Urothelium cell line (cell line): ENCODE data around the gene RHOH.
"Not testable (repeated sequence)": the region's sequence is repeated elsewhere in the genome, so short reads cannot be mapped to it uniquely, and the experiment has no call there.

ENCODE experiments used
- DNase-seq: peaks from one replicate; pipeline ENCODE4 v3.0.0; 2011; ENCODE audit warnings: low spot score, mixed read lengths
- FAIRE-seq: peaks from 2 replicates; lab custom pipeline; 2011; peaks lifted over from hg19 to GRCh38; lab: Jason Lieb, UNC

Gene RHOH, protein sequence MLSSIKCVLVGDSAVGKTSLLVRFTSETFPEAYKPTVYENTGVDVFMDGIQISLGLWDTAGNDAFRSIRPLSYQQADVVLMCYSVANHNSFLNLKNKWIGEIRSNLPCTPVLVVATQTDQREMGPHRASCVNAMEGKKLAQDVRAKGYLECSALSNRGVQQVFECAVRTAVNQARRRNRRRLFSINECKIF

DNA sequence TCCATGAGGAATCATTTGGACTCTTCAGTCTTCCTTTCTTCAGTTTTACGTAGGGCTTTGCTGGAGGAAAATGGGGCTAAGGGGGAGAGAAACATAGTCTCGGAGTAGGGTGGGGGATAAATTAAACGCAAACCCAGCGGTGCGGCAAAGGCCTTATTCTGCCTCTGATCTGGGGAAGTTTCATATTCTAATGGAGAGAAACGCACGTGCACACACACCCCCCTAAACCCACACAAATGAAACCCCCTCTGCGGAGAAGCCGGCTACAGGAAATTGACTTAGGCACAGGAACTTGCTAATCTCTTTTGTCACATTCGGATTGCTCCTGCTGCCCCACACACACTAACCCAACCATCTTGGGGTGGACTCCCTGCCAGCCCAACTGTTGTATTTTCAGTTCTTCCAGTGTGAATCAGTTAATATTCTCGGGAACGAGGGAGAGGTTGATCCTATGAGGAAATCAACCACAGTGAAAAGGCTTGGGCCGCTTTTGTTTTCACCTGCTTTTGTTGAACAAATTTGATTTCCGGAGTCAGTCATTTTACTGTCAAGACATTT, at the start of gene RHOH:
RHOH (plus strand) TSS at position 308 of the 558 bp plus-strand sequence. CDS start 46,356 bp downstream, outside the sequence.
- no peak for DNase-seq
- no peak for FAIRE-seq

DNA sequence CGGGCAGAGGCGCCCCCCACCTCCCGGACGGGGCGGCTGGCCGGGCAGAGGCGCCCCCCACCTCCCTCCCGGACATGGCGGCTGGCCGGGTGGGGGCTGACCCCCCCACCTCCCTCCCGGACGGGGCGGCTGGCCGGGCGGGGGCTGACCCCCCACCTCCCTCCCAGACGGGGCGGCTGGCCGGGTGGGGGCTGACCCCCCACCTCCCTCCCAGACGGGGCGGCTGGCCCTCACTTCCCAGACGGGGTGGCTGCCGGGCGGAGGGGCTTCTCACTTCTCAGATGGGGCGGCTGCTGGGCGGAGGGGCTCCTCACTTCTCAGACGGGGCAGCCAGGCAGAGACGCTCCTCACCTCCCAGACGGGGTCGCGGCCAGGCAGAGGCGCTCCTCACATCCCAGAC, 49.3 kb upstream of the RHOH start:
- DNase-seq, FAIRE-seq: not testable (repeated sequence)

DNA sequence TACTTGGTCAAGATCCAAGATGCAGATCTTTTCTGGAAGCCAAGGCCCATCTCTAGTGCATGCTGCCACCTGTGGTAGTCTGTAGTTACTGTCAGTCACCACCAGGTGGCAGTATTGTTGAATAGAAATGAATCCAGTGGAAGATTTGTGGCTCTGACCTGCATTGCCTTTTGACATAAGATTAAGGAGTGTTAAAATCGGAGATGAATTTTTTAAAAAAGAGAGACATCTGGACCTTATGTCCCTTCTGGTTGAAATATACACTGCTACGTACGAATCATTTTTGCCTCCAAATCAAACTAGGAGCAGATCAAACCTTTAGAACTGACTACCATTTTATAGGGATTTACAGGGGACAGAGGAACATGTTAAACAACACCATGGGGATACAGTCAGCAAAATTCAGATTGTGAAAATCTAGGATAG, 46.9 kb upstream of the RHOH start:
- DNase-seq: peak; percentile 74
- peak; percentile 17 for FAIRE-seq

DNA sequence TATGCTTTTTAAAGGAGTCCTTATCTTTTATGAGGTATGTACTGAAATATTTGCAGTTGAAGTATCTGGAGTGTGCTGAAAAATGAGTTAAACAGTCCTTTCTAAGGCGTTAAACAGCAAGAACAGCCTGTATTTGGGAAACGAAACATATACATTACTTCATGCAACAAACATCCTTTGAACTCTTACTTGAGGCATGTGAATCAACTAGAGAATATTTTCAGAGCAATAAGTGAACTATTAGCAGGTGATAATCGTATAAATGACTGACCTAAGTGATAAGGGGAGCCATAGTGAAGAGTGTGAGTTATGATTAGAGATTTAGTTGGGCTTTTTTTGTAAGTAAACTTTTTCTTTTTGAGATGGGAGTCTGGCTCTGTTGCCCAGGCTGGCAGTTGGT, 45.9 kb upstream of the RHOH start:
- FAIRE-seq: peak; percentile 40
- DNase-seq: no peak

DNA sequence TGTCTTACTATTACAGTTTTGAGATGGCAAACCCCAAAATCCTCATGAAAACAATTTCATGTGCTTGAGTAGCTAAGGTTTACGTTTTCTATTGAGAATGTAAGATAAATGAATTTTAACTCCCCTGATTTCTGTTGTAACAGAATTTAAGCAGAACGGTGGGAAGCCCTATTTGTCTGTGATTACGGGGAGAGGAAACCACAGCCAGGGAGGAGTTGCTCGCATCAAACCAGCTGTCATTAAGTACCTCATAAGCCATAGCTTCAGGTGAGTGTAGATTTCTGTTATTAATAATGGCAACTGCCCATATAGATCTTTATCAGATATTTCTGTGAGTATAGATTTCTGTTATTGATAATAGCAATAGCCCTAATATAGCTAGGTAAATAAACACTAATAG, 44.2 kb upstream of the RHOH start:
- FAIRE-seq (no peak), DNase-seq (no peak)

DNA sequence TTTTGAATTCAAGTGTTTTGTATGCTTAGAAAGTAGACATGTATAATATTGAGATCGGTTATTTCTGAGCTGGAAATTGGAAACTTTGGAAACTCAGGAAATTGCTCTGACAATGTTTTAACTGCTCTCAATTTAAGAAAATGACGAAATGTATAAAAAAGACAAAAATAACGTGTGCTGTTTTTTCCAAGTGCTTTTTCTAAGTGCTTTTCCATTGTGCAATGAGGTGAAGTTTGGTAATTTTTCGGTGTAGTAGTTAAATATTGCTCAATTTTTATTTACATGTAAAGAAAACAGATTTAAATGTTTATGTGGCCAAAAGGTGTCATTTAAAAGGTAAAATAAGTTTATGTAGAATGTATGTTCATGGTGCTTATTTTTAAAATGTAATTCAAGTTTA, 39.4 kb upstream of the RHOH start:
- FAIRE-seq (no peak), DNase-seq (no peak)

DNA sequence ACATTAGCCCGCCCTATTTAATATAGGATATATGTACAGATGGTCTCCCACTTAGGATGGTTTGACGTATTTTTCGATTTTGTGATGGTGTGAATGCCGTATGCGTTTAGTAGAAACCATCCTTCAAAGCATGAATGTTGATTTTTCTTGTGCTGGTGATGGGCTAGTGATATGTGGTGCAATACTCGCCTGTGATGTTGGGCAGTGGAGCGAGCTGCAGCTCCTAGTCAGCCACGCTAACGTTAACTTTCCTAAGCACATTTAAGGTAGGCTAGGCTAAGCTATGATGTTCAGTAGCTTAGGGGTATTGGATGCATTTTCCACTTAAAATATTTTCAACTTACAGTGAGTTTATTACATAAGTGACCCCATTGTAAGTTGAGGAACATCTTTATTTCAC, 36.6 kb upstream of the RHOH start:
- no peak for DNase-seq
- peak; percentile 76 for FAIRE-seq

DNA sequence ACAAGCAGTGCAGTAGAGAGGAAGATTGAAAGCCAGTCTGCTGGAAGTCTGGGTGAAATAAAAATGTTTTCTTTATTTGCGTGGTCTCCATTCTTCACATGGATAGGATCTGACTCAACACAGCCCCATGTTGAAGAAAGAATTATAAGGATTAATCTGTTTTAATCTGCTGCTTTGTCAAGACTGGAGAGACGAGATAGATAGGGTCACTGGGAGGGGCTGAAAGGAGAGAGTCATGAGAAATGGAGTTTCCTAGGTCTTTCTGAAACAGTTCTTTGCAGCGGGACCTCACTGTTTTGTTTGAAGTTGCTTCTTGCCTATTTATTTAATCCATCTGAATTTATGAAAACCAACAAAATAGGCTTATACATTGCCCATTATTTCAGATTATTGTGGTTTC, 32.4 kb upstream of the RHOH start:
- FAIRE-seq: no peak
- DNase-seq: no peak

DNA sequence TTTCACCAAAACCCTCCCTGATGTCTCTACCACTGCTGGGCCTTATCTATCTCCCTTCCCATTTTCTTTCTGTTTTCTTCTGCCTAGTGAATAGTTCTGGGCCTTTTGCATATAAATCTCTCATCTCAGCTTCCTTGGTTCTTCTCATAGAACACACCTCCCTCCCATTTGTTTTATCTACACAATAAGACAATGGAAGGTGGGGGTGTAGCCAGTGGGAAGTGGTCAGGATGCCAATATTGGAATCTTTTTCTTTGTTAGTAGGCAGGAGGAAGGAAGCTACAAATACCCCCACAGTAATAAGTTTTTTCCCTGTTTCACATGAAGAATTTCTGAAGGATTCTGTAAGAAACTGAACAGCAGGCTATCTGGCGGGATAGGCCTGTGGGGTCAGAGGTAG, 30.9 kb upstream of the RHOH start:
- no peak for DNase-seq
- no peak for FAIRE-seq

DNA sequence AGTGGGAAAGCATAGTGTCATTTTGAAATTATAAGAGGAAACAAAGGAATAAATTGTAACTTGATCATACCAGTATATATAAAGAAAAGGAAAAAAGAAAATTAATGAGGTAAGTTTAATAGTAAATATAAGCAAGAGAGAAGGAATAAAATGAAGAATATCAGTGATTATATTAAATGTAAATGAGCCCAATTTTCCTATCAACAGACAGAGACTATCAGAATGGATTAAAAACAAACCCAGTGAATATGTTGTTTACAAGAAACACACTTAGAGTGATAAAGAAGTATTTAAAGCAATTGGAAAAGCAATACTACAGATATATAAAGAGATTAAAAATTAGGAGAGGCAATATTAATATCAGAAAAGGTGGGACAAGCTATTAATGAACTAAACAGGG, 28.8 kb upstream of the RHOH start:
- FAIRE-seq (no peak), DNase-seq (no peak)

DNA sequence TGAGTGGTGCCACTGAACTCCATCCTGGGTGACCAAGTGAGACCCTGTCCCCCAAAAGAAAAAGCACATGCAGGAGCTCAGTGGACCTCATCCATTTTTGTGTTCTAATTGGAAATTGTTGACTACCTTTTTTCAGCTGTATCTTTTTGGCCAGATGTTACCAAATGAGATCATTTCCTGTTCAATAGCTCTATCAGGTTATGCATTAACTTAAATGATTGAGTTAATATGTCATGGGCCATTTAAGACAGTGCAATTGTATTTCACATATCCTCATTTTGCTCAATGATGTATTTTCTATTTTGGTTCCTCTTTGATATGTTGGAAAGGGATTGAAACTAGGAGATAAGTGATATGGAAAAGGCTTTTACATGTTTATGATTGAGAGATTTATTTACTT, 26.2 kb upstream of the RHOH start:
- DNase-seq: no peak
- FAIRE-seq: peak; percentile 55

DNA sequence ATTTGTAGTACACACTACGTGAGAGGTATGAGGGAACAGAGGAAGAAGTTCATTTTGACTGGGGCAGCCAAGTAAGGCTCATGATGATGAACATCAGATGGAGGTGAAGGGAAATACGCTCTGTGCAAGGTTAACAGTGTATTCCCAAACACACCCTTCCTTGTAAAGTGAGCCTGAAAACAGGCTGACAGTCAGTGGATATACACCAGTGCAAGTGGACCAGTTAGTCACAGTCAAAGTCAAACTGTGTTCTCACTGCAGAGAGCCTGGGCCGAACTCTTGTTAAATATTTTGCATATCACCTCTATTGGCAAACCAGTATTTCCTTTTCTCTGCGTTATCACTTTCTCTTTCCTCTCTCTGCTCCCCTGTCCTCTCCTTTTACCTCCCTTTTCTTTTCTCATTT, 23.4 kb upstream of the RHOH start:
- no peak for DNase-seq
- no peak for FAIRE-seq

DNA sequence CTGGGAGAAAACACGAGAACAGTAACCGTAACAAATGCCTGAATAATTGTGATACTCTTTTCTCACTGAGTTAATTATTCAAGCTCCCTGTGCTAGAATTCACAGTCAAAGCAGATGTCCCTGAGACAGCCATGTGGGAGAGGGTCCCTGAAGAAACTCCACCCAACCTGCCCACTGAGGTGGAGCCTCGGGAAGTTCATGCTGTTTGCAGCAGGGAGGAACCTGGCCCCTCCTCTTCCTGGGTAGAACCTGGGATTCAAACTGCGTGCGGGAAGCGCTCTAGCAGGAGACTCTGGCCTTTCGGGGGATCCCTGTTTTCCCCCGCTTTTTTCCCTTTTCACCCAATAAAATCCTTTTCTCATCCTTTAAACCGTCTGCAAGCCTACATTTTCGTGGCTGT, 20.2 kb upstream of the RHOH start:
- DNase-seq: no peak
- FAIRE-seq: no peak

DNA sequence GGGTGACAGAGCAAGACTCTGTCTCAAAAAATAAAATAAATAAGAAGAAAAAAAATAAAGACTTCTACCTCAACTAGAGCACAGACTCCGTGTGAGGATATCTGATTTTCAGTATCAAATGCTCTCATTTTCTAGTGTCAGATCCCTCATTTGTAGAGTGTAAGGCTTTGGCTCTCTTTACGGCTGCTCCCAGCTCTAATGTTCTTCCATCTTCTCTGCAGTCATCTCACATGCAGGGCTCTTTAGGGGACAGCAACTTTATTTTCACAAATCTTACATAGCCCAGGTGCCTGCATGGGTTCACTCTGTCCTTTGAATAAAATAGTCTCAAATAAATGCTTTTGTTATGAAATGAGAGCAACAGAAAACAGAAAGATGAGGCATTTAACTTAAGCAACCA, 19.2 kb upstream of the RHOH start:
- no peak for DNase-seq
- no peak for FAIRE-seq

DNA sequence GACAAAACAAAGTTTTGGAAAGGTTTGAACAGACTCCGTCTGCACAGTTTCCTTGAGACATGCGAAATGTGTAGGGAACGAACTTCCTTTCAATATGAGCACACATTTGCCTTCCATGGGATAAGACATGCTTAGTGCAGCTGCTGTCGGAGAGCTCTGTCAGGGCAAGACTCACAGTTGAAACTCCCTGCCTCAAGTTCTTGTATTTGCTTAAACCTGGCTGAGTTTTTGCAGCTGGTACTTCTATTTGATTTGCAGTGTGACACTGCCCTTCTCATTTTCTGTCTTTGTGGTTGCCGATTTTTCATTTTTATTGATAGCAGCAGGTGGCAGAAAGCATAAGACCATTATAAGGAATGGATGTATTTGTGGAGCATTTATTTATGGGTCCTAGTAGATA, 18.2 kb upstream of the RHOH start:
- FAIRE-seq (no peak), DNase-seq (no peak)

DNA sequence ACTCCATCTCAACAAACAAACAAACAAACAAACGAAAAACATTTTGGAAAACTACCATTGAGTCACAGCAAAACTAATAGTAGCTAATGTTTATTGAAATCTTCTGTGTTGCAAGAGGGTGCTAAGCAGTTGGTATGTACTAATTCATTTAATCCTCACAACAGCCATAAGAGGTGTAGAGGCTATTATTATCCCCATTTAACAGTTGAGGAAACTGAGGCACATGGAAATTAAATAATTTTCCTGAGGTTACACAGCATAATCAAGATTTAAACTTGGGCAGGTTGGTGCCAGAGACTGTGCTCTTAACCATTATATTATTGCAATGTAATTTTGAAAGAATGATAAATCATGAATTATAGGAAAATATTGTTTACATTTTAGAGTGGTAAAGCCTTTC, 17.5 kb upstream of the RHOH start:
- DNase-seq (no peak), FAIRE-seq (no peak)

DNA sequence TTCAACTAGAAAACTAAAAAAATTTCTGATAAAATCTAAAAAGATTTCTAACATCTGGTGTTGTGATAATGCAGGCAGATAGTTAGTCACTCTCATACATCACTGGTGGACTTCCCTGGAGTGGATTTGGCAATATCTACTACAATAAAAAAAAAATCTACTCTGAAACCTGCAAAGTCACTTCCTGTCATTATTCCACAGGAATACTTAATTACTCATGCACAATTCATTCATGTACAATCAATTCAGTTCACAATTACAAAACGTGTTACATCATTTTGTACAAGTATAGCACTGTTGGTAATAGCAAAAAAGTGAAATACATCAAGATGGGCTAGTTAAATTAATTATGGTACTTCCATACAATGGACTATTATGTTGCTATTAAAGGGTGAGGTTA, 16.5 kb upstream of the RHOH start:
- no peak for DNase-seq
- FAIRE-seq: no peak

DNA sequence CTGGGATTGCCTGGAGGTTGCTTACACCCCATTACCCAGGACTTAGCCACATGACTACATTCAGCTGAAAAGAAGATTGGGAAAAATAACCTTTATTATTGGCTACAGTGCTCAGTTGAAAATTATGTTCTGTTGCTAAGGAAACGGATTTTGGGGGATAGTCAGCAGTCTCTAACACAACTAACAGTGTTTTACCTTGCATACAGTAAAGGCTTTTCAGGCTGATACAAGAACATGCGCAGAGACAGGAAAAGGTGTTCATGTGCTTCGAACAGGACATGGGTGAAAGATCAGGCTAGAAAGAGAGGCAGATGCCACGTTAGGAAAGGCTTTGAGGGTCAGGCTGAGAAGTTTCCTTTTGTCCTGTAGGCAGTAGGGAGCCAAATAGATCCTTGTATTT, 14.8 kb upstream of the RHOH start:
- DNase-seq: no peak
- FAIRE-seq: no peak

DNA sequence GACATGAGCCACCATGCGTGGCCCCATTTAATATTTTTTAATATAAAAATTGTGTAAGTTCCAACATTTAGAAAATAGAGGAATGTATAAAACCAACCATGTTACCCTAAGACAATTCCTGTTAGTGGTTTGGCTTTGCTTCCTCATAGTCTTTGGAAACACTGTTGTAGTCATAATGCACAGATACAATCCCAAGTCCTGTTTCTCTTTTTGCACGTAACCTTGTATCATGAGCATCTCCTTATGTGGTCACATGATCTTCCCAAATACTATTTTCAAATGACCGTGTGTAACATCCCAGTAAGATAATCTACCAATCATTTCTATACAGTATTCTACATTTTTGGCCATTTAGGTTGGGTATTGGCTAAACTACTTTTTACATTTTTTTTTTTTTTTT, 13.9 kb upstream of the RHOH start:
- DNase-seq (no peak), FAIRE-seq (no peak)

DNA sequence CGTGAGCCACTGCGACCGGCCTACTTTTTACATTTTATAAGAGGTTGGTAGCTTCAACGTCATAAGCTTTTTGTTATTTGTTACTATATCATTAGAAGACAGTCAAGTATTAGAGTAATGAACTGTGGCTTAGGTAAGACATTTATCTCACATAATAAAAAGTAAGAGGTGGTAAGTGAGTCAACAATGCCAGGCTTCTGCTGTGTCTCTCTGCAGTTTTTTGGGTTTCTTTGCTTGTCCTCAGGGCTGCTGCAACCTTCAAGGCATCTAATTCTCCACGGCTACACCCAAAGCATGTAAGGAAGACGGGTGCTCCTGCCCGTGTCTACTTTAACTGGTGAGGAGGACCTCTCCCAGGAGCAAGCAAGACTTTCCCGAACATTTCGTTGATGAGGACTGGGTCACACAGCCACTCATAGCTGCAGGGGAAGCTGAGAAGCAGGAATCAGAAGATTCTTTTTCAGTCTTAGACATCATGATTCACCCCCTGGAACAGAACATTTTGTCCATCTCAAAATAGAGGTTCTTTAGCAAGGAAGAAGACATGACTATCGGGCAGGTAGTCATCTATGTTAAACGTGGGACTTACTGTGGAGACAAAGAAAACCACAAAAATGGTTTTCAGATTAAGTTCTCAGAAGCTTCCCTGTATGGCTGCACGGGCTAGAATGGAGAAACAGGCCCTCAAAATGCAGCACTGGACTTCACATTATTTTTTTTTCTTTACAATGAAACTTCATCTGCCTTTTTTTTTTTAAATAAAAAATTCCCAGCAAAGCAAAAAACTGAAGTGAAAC, 13.0 kb upstream of the RHOH start:
- FAIRE-seq (no peak), DNase-seq (no peak)

DNA sequence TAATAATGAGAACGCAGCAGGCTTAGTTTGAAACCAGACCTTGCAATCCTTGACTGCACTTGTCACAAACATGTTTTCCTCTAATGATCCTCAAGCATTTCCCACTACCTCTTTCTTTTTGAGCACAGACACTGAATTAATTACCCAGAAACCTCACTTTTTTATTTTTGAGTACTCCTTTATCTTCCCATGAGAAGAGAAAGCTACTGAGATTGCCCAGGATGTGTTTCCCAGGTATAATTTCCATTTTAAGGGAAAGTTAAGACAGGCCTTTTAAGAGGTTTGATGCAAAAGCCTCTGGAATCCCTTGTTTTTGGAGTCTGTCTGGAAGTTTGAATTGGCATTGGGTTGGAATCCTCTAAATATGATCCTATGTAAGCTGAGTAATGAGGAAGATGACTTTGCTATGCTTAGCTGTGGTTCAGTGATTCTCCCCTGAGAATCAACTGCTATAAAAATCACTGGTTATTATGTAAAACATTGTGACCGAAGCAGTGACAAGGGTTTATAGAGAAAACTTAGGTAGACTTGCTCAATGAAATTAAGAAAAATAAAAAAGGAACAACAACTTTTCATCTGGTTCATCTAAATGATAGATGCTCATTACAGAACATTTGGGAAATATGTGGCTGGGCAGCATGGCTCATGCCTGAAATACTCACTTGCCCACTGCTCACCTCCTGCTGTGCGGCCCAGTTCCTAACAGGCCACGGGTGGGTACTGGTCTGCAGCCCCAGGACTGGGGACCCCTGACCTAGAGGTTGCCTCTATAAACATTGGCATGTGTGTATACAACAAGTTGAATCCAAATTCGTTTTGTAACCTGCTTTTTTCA, 10.8 kb upstream of the RHOH start:
- no peak for DNase-seq
- no peak for FAIRE-seq

DNA sequence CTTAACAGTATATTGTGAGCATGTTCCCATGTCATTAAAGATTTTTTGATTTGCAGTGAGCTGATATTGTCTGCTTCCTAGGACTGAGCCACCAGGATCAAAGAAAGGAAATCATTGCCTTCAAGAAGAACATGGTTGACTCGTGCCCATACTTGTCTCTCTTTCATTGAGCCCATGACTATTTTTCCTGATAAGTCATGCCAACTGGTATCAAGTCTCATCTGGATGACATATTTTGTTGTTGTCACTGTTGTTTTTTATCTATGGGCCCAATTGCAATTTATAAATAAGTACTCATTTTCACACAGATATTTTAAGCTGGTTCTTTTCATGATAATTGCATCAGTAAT, 10.2 kb upstream of the RHOH start:
- DNase-seq: no peak

More for the DNA sequence above, 10.2 kb upstream of the RHOH start:
- no peak for FAIRE-seq
